Measurements from ENCODE around the gene ATP5F1E.

ATP5F1E gene

DNA sequence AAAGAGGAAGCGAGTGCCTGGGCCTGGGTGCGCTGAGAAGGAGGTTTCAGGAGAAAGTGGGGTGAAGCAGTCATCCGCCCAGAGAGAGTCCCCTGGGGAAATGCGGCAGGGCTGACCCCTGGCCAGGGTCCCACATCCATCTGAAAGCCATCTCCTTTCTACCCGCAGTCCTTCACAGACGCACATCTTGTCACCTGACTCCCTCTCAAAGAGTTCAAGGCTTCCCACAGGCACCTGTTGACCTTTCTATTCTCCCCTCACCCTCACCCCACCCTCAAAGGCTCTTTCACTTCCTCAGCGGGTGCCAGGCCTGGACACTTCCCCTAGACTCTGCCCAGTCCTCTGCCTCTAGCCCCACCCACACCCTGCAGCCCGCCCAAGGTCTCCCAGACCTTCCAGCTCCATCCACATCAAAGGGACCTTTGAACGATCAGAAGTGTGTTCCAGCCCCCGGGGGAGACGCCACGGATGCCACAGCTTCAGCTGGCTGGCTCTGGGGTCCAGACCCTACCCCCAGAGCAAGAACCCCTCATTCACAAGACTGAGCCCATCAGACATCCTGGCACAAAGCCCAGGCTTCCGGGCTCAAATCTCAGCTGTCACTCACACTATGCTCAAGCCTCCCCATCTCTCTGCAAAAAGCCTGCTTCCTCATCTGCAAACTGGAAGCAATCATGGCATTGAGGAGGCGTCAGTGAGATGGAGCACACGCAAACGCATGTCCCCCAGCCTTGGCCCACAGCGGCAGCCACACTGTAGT is 27.2 kb downstream of the ATP5F1E start:
- DNase-seq: no peak

DNA sequence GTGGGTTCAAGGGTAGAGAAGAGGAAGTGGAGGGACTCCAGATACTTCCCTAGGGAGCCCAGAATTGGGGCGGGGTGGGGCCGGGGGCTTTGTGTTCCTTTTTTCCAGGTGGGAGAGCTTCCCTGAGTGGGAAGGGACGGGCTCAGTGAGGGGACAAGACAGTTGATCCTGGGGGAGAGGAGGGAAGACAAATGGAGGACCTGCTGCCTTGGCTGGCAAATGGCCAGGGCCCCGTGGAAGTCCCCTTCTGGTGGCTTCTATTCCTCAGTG is 27.7 kb downstream of the ATP5F1E start:
- no peak for DNase-seq

DNA sequence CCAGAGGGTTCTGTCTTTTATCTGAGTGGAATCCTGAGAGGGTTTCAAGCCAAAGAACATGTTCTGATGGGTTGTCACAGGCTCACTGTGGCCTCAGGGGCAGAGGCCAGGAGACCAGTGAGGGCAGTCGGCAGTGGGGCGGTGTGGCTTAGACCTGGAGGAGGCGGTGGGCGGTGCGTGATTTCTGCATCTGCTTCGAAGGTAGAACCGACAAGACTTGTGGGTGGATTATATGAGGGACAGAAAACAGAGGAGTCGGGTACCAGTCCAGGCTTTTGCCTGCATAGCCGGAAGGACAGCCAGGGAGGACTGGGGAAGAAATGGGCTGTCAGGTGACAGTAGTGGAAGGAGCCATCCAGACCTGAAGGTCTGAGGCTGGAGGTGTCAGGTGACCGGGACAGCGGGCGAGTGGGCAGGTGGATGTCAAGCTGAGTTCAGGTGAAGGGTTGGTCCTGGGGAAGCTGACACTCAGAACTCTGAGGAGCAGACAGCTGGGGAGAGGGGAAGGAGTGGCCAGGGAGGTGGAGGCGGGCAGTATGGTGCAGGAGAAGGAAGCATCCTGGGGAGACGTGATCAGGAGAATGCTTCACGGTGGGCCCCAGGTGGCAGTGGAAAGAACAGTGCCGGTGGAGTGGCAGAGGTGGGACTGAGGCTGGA is 28.2 kb downstream of the ATP5F1E start:
- DNase-seq: no peak

DNA sequence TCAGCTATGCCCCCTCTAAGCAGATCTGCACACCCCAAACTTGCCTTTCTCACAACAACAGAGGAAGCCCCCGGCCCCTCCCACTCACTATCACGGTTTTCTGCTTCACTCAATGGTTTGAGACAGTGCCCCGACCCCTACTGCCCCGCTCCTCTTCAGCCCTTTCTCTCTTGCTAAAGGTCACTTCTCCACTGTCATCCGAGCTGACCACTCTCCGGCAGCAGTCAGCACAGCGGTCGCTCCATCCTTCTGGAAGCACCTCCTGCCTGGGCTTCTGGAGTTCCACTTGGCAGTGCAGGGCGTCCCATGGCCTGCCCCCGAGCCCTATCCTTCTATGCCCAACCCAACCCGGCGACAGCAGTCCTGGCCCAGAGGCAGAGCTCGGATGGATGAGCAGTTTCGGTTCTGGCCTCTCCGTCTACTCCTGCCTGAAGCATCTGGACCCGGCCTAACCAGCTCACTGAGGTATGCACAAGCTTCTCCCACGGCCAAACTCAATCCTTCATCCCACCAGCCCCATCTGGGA is 29.2 kb downstream of the ATP5F1E start:
- DNase-seq: no peak

DNA sequence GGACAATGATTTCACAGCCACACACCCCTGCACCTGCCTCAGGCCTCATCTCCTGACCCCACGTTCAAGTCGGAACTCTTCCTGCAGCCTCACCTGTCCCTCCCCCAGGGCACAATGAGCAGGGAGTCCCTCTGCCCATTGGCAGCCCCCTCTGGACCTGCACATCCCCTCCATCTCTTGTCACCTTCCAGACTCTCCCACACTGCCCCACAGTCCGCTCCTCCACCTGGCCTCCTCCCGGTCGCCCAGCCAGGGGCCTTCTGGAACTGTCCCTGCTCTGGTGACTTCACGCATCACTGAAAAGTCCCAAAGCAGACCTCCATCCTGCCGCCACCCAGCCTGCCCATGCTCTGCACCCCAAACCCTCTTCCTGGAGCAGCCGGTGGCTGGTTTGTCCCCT is 29.7 kb downstream of the ATP5F1E start:
- no peak for DNase-seq

DNA sequence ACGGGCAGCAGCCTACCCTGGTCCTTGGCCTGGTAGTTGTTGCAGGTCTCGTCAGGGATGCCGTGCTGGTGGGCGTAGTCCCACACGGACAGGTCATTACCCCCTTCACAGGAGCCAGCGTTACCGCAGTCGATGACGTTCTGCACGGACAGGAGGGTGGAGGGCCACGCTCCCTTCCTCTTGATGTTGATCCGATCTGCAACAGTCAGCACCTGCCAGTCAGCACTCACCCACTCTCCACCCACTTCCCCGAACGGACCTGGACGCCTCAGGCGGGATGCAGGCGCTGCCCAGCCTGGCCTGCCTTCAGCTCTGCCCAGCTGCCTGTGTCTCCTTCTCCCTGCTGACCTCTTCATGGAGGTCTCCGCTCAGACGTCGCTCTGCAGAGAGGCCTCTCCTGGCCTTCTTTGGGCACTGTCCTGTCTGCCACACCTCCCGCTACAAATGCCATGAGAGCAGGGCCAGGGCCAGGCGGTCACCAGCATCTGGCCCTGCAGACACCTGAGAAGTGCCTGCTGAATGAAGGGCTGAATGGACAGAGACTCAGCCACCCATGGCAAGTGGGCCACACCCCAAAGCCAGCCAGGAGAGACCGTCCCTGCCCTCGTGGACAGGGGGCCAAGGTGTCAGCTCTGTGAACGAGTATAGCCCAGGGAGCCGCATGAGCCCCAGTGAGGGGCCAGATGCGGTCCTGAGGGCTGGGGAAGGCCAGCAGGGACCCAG is 30.5 kb downstream of the ATP5F1E start:
- no peak for DNase-seq

DNA sequence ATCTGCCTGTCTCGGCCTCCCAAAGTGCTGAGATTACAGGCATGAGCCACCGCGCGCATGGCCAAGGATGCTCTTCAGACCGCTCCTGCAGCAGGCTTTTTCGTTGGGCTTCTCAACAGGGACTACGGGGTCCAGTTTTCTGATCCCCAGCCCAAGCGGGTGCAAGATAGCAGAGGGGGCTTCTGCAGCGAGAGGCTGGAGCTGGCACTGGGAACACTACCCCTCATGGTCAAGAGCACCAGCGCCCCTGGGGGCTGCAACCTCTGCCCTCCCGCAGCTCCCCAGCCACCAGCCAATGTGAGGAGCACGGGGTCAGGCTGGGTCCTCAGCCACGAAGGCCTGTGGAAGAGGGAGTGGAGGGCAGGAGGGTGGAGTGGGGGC is 31.1 kb downstream of the ATP5F1E start:
- no peak for DNase-seq

DNA sequence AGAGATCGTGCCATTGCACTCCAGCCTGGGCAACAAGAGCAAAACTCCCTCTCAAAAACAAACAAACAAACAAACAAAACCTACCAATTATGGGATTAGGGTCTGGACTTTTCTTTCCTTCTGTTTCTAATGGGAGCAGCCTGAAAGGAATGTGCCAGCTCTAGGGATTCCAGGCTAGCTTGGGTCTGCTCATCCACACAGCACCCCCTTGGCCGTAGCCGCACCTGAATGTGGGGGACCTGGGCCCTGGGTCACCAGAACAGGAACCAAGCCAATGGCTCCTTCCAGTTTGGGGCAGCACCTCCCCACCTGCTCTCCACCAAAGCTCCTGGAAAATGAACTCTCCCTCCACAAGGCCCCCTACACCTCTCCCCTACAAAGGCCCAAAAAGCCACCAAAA is 31.8 kb downstream of the ATP5F1E start:
- DNase-seq: no peak

DNA sequence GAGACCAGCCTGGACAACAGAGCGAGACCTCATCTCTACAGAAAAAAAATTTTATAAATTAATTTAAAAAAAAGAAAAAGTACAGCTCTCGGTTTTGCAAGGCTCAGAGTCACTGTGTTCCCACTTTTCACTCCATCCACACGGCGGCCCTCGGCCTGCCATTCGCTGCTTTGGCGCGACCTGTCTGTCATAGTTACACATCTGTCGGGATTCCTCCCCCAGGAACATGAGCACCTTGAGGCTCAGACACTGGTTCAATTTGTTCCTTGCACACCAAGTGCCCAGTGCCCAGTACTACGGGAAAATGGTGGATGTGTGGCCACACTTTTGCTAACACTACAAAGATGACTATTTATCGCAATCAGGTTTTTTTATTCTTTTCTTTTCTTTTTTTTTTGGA is 33.5 kb downstream of the ATP5F1E start:
- no peak for DNase-seq

DNA sequence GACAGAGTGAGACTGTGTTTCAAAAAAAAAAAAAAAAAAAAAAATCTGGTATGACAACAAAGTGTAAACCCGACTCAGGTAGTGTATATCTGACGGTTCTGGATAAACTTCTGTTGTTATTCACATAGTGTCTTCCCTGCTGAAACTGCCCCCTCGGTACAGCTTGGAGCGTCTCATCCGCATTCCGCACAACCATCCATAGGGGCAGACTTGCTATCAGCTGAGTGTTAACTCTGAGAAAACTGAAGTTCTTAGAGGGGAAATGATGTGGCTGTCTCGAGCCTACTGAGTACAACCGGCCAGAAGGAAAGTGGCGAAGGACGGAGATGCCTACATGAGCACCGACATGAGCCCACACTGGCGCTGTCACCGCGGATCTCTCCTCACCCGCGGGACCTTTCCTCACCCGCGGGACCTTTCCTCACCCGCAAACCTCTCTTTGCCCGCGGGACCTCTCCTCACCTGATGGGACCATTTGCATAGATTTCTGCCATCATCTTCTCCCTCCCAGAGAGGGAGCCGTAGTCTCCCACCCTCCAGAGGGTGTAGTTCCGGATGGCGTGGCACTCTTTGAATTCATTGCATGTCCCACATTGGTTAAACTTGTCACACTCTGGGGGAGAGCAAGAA is 34.9 kb downstream of the ATP5F1E start:
- no peak for DNase-seq

DNA sequence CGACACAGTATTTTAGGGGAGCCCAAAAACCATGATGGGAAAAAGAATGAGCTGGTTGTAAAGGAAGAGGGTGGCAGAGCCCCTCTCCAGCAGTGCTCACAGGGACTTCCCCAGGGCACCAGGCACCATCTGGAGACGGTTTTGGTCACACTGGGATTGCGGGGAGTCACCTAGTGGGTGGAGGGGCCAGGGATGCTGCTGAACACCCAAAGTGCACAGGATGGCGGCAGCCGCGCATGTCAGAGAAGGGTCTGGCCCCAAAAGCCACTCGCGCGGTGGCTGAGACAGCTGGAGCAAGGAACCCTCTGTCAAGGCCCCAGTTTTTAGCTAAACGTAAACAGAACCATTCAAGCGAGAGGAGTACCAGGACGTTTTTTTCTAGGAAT is 35.9 kb downstream of the ATP5F1E start:
- no peak for DNase-seq

DNA sequence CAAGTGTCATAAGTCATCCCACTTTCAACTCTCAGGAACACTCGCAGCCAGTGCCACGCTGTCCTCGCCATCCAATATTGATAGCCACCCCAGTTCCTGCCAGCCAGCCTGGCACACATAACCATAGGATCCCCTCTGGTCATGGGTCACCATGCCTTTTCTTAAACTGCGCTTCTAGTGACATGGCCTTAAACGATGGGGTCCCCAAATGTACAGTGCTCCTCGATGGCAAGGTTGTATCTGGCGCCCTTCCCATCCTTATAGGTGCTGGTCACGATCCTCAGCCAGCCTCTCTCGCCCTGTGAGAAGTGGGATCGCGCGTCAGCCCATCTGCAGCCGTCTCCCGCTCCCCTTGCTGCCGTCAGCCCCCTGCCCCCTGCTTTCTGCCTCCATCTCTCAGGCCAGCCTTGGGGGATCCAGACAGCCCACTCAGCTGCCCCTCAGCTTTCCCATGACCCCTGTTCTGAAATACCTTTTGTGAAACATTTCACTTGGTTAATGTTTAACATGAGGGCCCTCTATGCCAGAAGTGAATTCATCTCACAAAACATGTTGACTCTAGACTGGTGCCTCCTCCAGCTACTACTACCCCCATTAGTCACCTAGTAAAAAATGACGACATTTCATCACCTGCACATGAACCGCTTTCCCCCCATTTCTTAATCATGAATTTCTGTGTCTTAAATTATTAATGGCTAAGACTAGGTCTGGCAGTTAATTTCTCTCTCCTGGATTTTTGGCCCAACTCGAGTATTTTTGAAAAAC is 36.5 kb downstream of the ATP5F1E start:
- DNase-seq: no peak

DNA sequence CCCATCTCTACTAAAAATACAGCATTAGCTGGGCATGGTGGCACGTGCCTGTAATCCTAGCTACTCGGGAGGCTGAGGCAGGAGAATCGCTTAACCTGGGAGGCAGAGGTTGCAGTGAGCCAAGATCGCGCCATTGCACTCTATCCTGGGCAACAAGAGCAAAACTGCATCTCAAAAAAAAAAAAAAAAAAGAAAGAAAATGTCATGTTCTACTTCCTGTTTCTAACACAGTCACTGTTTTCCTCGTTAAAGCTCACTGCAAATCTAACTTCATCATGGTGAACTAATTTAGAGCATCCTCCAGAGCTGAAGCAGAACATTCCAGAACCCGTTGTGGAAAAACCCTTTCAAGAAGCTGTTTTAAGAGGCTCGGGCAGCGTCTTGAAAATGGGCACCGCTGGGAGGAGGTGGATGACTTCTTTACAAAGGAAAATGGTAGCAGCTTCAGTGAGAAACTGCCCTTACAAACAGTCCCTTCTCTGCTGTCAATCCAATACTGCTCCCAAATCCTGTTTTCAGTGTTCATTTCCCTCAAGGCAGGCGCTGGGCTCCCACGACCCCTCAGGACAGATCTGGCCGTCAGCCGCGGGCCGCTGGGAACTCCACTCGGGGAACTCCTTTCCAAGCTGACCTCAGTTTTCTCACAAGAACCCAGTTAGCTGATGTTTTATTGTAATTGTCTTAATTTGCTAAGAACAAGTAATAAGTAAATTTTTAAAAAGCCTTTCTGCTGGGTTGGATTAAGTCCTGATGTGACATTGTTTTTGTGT is 37.6 kb downstream of the ATP5F1E start:
- no peak for DNase-seq

DNA sequence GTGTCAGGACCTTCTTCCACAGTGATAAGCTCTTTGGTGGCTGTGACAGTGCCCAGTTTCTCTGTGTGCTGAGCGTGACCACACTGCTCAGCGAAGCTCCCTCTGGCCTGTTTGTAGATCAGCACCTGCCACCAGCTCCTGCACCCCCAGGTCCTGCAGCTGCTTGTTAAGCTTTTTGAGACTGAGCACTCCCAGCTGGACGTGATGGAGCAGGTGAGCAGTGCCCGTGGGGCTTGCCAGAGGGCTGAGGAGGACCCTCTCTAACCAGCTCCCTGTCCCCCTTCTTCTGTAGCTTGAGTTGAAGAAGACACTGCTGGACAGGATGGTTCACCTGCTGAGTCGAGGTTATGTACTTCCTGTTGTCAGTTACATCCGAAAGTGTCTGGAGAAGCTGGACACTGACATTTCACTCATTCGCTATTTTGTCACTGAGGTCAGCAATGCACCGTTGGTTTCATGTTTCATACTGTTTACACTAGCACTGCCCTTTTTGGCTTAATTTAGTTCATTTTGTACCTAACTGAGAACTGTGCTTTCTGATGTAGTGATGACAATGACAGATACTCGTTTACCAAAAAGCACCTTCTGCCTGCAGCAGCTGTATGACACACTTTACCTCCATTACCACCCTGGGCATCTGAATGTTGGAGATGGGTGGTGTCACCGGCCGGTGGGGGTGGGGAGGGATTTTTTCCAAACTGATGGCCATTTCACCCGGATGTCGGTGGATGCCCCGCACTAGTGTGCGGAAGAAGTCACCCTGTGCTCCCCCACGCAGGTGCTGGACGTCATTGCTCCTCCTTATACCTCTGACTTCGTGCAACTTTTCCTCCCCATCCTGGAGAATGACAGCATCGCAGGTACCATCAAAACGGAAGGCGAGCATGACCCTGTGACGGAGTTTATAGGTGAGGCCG is 38.5 kb downstream of the ATP5F1E start:
- DNase-seq: no peak

DNA sequence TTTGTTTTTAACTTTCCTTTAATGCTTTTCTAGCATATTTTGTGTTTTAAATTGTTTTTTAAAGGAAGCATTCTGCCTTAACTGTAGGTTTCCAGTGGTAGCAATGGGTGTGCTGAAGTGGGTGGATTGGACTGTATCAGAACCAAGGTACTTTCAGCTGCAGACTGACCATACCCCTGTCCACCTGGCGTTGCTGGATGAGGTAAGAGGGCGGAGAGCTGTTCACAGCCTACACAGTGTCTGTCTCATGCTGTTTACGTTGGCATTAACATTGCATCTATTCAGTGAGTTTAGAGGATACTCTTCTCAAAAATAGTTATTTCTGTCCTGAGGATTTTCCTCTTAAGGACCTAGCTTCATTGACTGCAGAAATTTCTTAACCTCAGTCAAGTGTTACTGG is 39.2 kb downstream of the ATP5F1E start:
- DNase-seq: no peak

DNA sequence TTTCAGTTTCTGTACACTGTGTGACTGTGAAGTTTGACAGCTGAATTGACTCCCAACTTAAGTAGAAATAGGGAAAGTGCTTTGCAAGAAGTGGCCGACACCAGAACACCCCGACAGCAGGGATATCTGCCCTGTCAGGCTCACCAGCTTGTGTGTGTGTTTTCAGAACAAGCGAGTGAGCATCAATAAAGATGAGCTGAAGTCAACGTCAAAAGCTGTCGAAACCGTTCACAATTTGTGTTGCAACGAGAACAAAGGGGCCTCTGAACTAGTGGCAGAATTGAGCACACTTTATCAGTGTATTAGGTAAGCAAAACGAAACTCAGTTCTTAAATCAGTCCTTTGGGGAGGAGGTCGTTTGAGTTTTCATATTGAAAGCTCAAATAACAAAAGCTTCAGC is 40.4 kb downstream of the ATP5F1E start:
- DNase-seq: no peak

DNA sequence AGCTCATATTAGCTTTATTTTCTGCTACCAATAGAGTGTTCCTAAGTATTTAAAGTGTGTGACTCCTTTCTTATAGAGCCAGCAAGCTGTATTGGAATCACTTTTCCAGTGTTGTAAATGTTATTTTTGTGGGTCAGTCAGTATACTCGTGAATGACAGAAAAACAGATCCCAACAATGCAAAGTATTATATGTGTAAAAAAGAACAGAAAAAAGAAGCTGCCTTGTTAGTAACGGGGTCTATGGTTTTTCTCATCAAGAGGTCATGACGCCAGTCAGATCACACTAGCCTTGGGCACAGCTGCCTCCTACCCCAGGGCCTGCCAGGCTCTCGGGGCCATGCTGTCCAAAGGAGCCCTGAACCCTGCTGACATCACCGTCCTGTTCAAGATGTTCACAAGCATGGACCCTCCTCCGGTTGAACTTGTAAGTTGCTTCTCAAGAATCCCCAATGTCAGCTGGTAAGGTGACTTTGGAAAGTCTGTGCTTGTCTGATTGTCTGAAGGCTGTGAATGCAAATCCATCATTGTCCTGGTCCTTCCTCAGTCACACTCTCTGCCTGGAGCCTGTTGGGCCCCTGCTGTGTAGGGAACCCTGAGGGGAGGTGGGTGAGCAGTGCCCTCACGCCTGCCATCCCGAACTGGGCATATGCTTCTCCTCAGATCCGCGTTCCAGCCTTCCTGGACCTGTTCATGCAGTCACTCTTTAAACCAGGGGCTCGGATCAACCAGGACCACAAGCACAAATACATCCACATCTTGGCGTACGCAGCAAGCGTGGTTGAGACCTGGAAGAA is 41.3 kb downstream of the ATP5F1E start:
- no peak for DNase-seq

DNA sequence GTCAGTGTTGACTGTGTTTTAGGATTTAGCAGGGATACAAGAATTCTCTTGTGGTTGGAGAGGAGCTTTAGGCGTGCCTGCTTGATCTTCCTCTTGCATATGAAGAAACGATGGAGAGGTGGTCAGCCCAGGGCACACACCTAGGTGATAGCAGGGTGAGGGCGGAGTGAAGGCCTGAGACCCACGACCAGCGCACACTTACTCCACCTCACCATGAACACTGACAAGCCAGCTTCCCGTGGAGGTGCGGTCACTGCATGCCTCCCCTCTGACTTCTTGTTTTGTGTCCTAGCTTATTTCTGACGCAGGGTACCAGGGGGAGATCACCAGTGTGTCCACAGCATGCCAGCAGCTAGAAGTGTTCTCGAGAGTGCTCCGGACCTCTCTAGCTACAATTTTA is 42.9 kb downstream of the ATP5F1E start:
- DNase-seq: no peak

DNA sequence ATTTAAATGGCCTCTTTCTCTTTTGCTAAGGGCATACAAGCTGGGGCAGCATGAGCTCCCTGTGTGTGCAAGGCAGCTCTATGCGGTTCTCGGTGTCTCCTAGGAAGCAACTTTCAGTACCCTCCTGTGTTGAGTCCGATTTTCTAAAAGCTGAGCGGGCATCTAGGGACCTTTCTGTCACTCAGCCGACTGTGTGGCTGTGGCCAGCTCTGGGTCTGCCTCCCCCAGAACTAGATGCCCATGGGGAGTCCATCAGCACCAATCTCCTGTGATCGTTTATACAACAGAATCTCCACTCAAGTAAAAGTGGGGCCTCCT is 43.6 kb downstream of the ATP5F1E start:
- no peak for DNase-seq

DNA sequence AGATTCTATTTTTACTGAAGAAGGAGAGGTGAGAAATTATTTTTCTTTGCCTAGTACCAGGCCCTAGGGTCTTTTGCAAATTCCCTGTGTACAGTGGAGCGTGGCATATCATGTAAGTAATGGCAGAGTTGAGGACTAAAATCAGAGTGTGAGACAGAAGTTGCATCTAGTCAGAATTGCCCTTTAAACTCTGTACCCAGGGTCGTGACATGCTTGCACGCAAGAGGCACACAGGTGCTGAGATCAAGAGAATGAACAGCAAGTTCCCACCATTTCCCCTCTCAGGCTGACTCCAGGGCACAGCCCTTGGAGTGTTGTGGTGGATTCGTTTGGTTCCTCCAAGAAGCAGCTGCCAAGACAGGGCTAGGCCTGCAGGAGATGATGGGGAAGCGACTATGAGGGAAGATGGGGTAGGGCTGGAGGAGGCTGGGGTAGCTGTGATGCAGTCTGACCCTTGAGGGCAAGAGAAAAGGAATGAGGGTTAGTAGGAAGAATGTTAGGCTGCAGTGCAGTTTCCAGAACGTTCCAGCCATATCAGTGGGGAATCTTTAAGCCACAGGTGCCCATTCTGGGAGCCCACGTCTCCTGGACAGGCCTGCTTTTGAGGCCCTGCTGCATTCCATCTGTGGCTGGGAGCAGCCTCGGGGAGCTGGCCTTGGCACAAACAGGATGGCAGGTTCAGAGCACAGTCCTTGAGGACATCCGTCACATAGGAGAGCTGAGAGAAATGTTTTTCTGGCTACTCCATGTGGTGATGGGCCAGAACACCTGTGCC is 44.2 kb downstream of the ATP5F1E start:
- no peak for DNase-seq
